Kidney epithelial cell (primary cell): ENCODE results near the gene BRD8. TPM values are rescaled to one million over a fixed set of nuclear protein-coding genes. Genes with fewer than 3 reads are reported as not detected.
A peak's percentile ranks its signal among the peaks of the same experiment; 100 is the strongest.

Source experiments
- DNase-seq: peaks from one replicate; pipeline ENCODE4 v3.0.0-alpha.2; 2010; ENCODE audit warnings: low read depth
- H3K27me3 ChIP-seq: 2 replicates; pipeline ENCODE4 v1.6.0; 2011; ENCODE audit warnings: low read length; ENCODE audit not compliant: control insufficient read depth, insufficient read depth
- H3K36me3 ChIP-seq: 2 replicates; pipeline ENCODE4 v1.5.1; 2011; ENCODE audit warnings: low read length; ENCODE audit not compliant: control insufficient read depth, insufficient read depth
- H3K4me3 ChIP-seq: 2 replicates; pipeline ENCODE4 v1.5.1; 2011; ENCODE audit warnings: low read depth, mild to moderate bottlenecking, control low read depth, low read length
- total RNA-seq: library from RNA; depleted of rRNA; stranded (reverse); fragments of >200 nt; gene quantifications from 2 replicates; pipeline ENCODE4 v1.2.3, GENCODE V29; 2015
- TF ChIP-seq, protein P1 (sequence below): IDR thresholded peaks from 2 replicates; pipeline ENCODE4 v1.5.1; 2011; ENCODE audit warnings: mild to moderate bottlenecking, moderate library complexity, low read length, control low read depth, inconsistent platforms; ENCODE audit not compliant: insufficient read depth, poor library complexity, severe bottlenecking

BRD8 gene
- 21.2 and 21.5 TPM in 2 replicates for total RNA-seq

- H3K4me3 ChIP-seq: peak within 1 kb of the TSS; percentile 74
- no peaks in the 10 kb centered on the region for H3K36me3 ChIP-seq
- H3K27me3 ChIP-seq: no peaks in the 10 kb centered on the region
- TF ChIP-seq, protein P1, sequence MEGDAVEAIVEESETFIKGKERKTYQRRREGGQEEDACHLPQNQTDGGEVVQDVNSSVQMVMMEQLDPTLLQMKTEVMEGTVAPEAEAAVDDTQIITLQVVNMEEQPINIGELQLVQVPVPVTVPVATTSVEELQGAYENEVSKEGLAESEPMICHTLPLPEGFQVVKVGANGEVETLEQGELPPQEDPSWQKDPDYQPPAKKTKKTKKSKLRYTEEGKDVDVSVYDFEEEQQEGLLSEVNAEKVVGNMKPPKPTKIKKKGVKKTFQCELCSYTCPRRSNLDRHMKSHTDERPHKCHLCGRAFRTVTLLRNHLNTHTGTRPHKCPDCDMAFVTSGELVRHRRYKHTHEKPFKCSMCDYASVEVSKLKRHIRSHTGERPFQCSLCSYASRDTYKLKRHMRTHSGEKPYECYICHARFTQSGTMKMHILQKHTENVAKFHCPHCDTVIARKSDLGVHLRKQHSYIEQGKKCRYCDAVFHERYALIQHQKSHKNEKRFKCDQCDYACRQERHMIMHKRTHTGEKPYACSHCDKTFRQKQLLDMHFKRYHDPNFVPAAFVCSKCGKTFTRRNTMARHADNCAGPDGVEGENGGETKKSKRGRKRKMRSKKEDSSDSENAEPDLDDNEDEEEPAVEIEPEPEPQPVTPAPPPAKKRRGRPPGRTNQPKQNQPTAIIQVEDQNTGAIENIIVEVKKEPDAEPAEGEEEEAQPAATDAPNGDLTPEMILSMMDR: no peak
- peak; percentile 91 for DNase-seq
Observed at GRCh38 chr5:138178516-138179276, at the start of gene BRD8, which contains the start of gene KIF20A. Gene BRD8 (minus strand): TSS chr5:138178630. CDS start chr5:138178614, 16 bp downstream. Gene KIF20A (plus strand): TSS chr5:138179112. CDS start chr5:138179681, 569 bp downstream.

DNA sequence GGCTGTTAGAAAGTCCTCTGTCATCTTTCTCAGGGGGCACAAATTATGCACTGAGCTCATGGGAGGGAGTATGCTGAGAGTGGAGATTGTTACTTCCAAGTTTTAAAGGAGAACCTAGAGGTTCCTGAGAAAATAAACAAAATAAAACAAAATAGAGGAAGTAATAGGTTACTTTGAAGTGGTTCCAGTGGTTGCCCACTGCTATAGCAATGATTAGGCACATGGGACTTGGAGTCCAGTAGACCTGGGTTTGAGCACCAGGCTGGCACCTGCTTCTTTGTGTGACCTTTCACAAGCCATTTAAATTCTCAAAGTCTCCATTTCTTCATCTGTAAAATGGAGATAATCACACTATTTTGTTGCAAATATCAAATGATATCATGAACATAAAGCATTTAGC lies 48.5 kb upstream of the BRD8 start:
- Histone ChIP-seq H3K4me3 (no peak overlapping the region), H3K27me3 (no peaks in the 10 kb centered on the region), H3K36me3 (no peaks in the 10 kb centered on the region)
- DNase-seq: no peak
- TF ChIP-seq, protein P1: no peak

DNA sequence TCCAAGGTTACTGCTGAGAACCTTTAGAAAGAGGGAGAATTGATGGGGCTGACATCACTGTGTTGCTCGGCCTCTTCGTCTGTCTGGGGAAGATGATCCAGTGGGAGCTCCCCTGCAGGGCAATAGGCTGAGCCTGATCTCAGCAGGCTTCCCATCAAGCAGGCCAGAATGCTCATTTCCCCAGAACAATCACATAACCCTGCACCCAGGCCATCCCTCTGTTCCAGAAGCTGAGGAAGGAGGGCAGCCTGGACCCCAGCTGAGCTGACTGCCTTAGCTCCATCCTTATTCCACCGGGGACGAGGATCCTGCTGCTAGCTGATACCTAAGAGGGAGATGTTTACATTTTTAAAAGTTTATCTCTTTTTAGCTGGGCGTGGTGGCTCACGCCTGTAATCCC lies 46.3 kb upstream of the BRD8 start:
- TF ChIP-seq, protein P1: no peak
- no peak for DNase-seq
- Histone ChIP-seq H3K36me3 (no peaks in the 10 kb centered on the region), H3K27me3 (no peaks in the 10 kb centered on the region), H3K4me3 (no peak overlapping the region)

GRCh38 chr5:138223532-138223931 lies 45.1 kb upstream of the BRD8 start:
- TF ChIP-seq, protein P1: no peak
- DNase-seq: no peak
- Histone ChIP-seq H3K4me3 (no peak overlapping the region), H3K27me3 (no peaks in the 10 kb centered on the region), H3K36me3 (no peaks in the 10 kb centered on the region)

- Histone ChIP-seq H3K27me3 (no peaks in the 10 kb centered on the region), H3K36me3 (no peaks in the 10 kb centered on the region), H3K4me3 (no peak overlapping the region)
- TF ChIP-seq, protein P1: no peak
- DNase-seq: no peak
Observed at GRCh38 chr5:138216799-138217198, 38.4 kb upstream of the BRD8 start.
